ENCODE results near the gene VIPR2.

The VIPR2 gene

DNA sequence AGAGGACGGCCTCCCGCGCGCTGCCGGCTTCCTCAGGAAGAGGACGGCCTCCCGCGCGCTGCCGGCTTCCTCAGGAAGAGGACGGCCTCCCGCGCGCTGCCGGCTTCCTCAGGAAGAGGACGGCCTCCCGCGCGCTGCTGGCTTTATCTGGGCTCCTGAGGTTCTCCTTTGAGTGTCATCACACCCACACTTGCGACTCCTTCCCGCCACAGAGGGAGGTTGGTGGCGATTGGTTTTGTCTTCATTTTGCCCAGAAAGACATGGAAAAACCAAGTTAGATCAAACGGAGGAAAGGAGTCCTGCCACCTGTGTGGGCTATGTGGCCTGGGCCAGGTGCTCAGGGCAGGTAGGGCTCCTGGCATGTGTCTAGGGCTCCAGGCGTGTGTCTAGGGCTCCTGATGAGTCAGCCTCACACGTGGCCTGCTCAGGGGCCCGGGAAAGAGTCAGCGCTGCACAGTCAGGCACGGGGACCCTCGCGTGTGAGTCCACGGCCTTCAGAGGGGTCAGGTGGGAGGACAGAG lies 138.0 kb downstream of the VIPR2 start:
- no peak for TF ChIP-seq TAF1 (IDR thresholded peaks at IDR 0.05; ENCODE audit: borderline replicate concordance, insufficient read depth, low read length)
- no peak for TF ChIP-seq POLR2AphosphoS5 (IDR thresholded peaks at IDR 0.05; ENCODE audit: low read depth, low read length)
- no peak for TF ChIP-seq SIN3A (IDR thresholded peaks at IDR 0.05; ENCODE audit: borderline replicate concordance, insufficient read depth, low read length)
- TF ChIP-seq REST (IDR thresholded peaks at IDR 0.05; ENCODE audit: insufficient read depth in 1 of 2, low read depth in 2 of 2, low read length in 2 of 2), result no peak
- TF ChIP-seq FOXP2 (optimal IDR thresholded peaks at IDR 0.05; ENCODE audit: borderline replicate concordance, extremely low read depth, extremely low read length, insufficient read depth), result no peak

GRCh38 chr7:159005618-159006017 lies 139.0 kb downstream of the VIPR2 start:
- TF ChIP-seq FOXP2 (optimal IDR thresholded peaks at IDR 0.05; ENCODE audit: borderline replicate concordance, extremely low read depth, extremely low read length, insufficient read depth), result no peak
- no peak for TF ChIP-seq REST (IDR thresholded peaks at IDR 0.05; ENCODE audit: insufficient read depth in 1 of 2, low read depth in 2 of 2, low read length in 2 of 2)
- TF ChIP-seq SIN3A (IDR thresholded peaks at IDR 0.05; ENCODE audit: borderline replicate concordance, insufficient read depth, low read length), result no peak
- TF ChIP-seq POLR2AphosphoS5 (IDR thresholded peaks at IDR 0.05; ENCODE audit: low read depth, low read length), result no peak
- no peak for TF ChIP-seq TAF1 (IDR thresholded peaks at IDR 0.05; ENCODE audit: borderline replicate concordance, insufficient read depth, low read length)

DNA sequence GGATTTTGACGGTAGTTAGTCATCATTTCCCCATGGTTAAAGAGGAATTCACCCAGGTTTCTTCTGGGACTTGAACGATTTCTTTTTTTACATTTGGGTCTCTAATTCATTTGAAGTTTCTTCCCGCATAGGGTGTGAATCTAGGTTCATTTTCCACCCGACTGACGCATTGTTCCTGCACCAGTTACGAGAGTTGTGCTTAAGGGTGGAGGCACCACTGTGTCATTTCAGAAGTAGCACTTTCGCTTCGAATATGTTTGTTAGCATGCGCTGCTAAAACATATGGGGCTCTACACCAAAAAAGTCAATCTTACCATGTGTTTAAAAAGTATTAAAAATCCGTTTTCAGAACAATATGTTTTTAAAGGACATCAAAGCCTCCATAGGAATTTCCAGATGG lies 140.3 kb downstream of the VIPR2 start:
- TF ChIP-seq FOXP2 (optimal IDR thresholded peaks at IDR 0.05; ENCODE audit: borderline replicate concordance, extremely low read depth, extremely low read length, insufficient read depth) (no peak), TAF1 (IDR thresholded peaks at IDR 0.05; ENCODE audit: borderline replicate concordance, insufficient read depth, low read length) (no peak), SIN3A (IDR thresholded peaks at IDR 0.05; ENCODE audit: borderline replicate concordance, insufficient read depth, low read length) (no peak), POLR2AphosphoS5 (IDR thresholded peaks at IDR 0.05; ENCODE audit: low read depth, low read length) (no peak), REST (IDR thresholded peaks at IDR 0.05; ENCODE audit: insufficient read depth in 1 of 2, low read depth in 2 of 2, low read length in 2 of 2) (no peak)

DNA sequence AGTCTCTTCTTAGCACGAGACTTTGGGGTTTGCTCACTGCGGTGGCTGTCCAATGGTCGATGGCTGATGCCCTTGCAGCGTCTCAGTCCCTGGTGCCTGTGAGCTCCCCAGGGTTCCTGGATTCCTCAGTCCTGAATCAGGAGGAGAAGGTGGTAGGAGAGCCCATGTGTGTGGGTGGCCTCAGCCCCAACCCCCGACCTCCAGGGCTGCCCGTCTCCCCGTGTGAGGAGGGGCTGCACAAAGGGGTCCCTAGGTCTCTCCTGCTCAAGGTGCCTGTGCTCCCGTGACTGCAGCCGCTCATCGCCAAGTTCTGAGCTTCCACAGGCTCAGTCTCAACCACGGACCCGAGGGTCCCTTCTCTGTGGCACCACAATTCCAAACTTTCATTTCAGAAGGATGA lies 142.9 kb downstream of the VIPR2 start:
- TF ChIP-seq FOXP2 (optimal IDR thresholded peaks at IDR 0.05; ENCODE audit: borderline replicate concordance, extremely low read depth, extremely low read length, insufficient read depth) (no peak), REST (IDR thresholded peaks at IDR 0.05; ENCODE audit: insufficient read depth in 1 of 2, low read depth in 2 of 2, low read length in 2 of 2) (no peak), SIN3A (IDR thresholded peaks at IDR 0.05; ENCODE audit: borderline replicate concordance, insufficient read depth, low read length) (no peak), POLR2AphosphoS5 (IDR thresholded peaks at IDR 0.05; ENCODE audit: low read depth, low read length) (no peak), TAF1 (IDR thresholded peaks at IDR 0.05; ENCODE audit: borderline replicate concordance, insufficient read depth, low read length) (no peak)
